Measurements from ENCODE around the gene MRPL28.

The MRPL28 gene

DNA sequence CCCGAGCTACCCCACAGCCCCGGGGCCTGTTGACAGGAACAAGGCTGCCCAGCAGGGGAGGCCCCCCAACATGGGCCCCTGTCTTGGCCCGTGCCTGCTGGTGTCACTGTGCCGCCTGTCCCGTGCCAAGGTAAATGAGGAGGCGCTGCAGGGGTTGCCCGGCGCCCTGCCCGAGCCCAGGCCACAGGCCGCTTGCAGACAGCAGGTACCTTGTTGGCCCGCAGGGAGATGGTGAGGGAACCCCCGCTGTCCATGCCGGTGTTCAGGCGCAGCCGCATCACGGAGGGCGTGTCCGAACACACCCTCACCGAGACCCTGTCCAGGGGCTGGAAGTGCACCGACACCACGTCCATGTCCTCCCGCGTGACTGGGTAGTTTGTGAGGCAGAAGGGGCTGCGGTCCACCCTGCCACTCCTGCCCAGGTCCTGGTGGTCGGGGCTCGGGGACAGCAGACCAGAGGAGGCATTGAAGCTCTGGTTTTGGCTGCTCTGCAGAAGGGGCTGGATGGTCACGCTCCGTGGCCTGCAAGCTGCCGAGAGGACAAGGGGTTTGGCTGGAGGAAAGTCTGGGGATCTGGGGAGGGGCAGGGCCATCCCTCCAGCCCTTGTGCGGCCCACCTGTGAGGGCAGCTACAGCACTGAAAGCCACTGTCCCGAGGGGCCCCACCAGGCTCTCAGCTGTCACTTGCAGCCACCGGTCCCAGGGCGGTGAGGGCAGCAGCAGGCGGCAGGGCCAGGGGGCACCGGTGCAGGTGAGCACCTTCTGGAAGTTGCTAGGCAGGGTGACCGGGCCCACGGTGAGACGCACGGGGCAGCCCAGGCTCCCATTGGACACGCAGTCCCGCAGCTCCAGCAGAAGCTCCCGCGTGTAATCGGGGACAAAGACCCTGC, 5.8 kb upstream of the MRPL28 start:
- DNase-seq (ENCODE audit: extremely low spot score, insufficient read length, low read depth) (no peak), FAIRE-seq (no peak)

GRCh38 chr16:375212-375611, 4.9 kb upstream of the MRPL28 start:
- no peak for FAIRE-seq
- DNase-seq (ENCODE audit: extremely low spot score, insufficient read length, low read depth) = no peak

- no peak for DNase-seq (ENCODE audit: extremely low spot score, insufficient read length, low read depth)
- FAIRE-seq = no peak
Observed at GRCh38 chr16:374616-374926, 4.2 kb upstream of the MRPL28 start.

DNA sequence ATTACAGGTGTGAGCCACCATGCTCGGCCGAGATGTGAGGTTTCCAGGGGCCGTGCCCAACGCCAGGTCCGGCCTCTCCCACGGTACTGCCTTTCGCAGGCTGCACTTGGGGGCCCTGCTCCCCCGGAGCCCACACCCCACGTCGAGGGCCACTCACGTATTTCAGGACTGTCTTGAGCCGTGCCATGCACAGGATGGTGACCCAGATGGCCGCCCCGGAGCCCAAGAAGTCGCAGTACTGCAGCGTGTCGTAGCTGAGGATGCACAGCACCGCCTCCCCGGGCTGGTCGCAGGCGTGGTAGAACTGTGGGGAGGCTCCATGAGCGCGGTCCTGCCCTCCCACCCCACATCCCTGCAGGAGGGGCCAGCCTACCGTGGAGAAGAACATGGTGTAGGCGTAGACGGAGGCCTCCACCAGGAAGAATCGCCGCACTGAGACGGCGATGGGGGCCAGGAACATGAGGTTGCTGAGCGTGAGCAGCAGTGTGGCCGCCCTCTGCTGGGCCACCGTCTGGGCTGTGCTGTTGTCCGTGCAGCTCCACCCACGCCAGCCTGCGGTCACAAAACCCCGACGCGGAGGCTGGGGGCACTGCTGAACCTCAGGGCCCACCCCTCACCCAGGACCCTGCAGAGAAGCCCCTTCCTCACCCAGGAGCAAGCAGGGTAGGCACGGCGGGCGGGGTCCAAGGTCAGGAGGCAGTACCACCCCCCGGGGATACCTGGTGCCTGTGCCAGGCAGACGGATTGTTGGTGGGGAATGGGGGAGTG, 3.7 kb upstream of the MRPL28 start:
- DNase-seq (ENCODE audit: extremely low spot score, insufficient read length, low read depth) = no peak
- no peak for FAIRE-seq

- FAIRE-seq = no peak
- no peak for DNase-seq (ENCODE audit: extremely low spot score, insufficient read length, low read depth)
Observed at GRCh38 chr16:373020-373598, 2.8 kb upstream of the MRPL28 start.

DNA sequence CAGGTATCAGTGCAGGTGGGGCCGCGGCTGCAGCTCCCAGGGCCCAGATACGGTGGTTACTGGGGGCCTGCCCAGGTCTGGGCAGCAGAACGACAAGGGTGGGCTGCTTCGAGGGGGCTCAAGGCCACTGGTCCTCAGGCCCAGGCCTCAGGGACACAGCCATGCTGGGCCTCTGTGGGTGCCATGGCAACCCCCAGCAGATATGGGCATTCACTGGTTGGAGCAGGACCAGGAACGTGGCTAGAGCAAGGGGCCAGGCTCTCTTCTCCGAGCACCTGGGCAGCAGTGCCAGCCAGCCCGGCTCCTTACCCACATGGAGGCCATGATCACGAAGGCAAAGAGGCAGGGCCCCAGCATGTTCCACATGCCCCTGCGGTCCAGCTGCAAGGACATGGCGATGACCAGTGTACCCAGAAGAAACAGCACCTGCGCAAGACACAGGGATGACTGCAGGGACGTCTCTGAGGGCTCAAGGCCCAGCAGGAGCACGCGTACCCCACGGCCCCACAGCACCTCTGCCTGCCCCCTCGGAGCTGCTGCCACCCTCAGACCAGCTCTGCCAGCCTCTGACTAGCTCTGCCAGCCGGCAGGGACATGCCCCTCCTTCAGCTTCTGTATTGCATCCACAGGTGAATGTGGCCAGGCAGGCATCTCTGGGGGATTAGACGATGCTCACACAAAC, 2.1 kb upstream of the MRPL28 start:
- DNase-seq (ENCODE audit: extremely low spot score, insufficient read length, low read depth) = no peak
- no peak for FAIRE-seq

DNA sequence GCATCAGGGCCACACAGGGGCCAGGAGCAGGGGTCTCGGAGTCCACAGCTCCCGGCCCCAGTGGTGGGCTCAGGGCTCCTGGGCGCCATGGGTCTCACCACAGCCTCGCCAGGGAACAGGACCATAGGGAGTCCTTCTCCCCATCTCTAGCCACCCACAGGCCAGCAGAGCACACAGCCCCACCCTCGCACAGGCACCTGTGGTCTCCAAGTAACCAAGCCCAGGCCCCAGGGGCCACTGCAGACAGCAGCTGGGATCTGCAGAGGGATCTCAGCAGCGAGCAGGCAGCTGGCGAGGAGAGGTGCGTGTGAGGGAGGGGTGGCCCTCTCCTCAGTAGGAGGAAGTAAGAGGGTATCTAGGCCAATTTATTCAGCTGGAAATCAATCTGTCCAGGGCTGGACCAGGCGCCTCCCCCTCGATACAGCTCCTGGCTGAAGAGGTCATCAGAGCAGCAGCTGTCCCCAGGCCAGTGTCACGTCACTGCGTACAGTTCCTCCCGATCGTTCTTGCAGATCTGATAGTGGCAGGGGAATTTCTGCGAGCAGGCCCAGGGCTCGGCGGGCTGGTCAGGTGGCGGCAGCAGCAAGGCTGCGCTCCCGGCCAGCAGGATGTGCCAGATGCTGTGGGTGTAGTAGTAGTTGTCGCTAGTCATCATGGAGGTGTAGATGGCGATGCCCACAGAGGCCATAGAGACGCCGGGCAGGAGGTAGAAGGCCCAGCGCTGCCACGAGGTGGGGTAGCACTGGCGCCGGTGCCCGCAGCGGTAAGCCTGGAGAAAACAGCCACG, 1.4 kb upstream of the MRPL28 start:
- DNase-seq (ENCODE audit: extremely low spot score, insufficient read length, low read depth) (no peak), FAIRE-seq (no peak)

DNA sequence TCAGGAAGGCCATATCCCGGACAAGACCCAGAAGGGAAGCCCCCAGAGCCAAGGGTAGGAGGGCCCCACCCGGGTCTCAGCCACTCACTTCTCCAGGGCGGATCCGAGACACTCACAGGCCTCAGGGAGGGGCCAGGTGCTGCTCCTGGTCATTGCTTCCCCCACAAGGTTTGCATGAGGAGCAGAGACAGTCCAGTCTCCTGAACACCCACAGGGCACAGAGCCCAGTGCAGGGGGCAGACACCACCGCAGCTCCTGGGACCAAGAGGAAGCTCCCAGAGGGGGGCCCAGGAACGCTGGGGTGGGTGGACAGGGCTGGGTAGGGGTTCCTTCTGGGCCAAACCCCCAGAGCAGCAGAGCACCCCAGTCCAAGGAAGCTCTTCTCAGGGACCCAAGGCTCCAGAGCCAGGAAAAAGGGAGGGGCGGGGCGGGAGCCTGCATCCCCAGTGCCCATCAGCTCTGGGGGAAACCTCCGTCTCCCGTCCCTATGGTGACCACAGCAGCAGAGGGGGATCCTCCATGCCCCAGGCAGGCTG, 709 bp upstream of the MRPL28 start:
- DNase-seq (ENCODE audit: extremely low spot score, insufficient read length, low read depth) (no peak), FAIRE-seq (no peak)

DNA sequence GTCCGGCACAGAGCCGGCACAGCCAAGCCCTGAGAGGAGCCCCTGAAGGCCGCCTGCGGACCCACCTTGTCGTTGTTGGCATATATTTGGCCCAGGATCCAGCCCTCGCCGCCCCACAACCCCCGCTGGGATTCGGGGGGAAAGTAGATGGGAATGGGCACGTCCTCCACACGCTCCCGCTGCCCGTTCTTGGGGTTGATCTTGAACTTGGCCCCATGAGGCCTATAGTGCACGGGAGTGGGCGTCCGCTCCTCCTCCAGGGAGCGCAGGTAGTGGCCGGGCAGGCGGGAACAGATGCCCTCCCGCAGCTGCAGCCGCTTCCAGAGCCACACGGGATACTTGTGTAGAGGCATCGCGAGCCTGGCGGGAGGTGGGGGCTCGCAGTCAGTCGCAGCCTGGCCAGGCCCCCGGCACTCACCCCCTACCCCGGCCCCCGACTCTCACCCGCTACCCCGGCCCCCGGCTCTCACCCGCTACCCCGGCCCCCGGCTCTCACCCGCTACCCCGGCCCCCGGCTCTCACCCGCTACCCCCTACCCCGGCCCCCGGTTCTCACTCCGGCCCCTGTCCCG, 387 bp downstream of the MRPL28 start:
- no peak for DNase-seq (ENCODE audit: extremely low spot score, insufficient read length, low read depth)
- no peak for FAIRE-seq

- no peak for FAIRE-seq
- DNase-seq (ENCODE audit: extremely low spot score, insufficient read length, low read depth) = no peak
Observed at GRCh38 chr16:369275-369865, 968 bp downstream of the MRPL28 start.

DNA sequence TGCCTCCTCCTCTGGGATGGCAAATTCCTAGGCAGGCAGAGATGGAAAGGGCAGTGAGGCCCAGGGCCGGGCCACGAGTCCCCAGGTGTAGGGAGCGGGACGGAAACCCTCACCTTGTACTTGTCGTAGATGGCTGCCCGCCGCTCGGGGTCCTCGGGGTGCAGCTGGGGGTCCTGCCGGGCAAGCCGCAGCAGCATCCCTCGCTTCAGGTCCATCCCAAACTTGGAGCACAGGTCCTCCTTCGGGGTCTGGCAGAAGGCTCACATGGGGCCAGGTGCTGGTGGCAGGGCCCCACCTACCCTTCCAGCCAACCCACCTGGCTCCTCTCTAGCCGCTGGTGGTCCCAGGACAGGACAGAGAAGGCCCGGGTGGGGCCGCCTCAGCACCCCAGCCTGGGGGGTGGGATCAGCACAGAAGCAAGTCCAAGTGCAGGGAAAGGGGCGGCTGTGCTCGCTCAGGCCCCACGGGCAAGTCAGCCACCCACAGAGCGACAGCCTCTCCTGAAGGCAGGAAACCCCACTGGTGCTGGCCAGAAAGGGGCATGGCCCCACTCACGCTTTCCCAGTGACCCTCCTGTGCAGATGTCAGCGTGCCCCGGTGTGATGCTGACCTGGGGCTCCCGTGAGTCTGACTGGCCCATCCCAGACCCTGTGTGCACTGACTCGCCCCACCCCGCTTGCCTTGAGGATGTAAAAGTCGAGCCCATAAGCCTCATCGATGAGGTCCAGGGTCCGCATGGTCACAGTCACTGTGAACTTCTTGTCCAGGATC, 1.8 kb downstream of the MRPL28 start:
- no peak for FAIRE-seq
- DNase-seq (ENCODE audit: extremely low spot score, insufficient read length, low read depth) = no peak

GRCh38 chr16:367333-367903, 2.9 kb downstream of the MRPL28 start:
- no peak for DNase-seq (ENCODE audit: extremely low spot score, insufficient read length, low read depth)
- no peak for FAIRE-seq

DNA sequence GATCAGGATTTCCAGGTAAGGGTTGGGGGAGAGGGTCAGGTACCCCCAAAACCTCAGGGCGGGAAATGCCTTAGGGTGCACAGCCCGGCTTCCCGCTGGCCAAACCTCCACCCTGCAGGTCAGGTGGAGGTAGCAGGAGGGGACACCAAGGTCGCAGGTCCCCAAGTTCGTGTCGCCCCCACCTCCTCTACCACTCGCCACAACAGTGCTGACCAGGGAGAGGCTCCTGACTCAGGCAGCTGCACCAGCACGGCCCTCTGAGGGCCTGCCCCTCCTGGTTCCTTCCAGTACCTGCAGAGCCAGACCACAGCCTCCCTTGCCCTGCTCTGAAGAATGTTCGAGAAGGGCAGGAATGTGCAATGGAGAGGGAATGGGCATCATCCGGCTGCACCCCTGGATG, 3.9 kb downstream of the MRPL28 start:
- FAIRE-seq (no peak), DNase-seq (ENCODE audit: extremely low spot score, insufficient read length, low read depth) (no peak)

- FAIRE-seq = no peak
- DNase-seq (ENCODE audit: extremely low spot score, insufficient read length, low read depth) = no peak
Observed at GRCh38 chr16:364595-365491, 5.5 kb downstream of the MRPL28 start.

GRCh38 chr16:363766-364490, 6.4 kb downstream of the MRPL28 start:
- FAIRE-seq (no peak), DNase-seq (ENCODE audit: extremely low spot score, insufficient read length, low read depth) (no peak)

DNA sequence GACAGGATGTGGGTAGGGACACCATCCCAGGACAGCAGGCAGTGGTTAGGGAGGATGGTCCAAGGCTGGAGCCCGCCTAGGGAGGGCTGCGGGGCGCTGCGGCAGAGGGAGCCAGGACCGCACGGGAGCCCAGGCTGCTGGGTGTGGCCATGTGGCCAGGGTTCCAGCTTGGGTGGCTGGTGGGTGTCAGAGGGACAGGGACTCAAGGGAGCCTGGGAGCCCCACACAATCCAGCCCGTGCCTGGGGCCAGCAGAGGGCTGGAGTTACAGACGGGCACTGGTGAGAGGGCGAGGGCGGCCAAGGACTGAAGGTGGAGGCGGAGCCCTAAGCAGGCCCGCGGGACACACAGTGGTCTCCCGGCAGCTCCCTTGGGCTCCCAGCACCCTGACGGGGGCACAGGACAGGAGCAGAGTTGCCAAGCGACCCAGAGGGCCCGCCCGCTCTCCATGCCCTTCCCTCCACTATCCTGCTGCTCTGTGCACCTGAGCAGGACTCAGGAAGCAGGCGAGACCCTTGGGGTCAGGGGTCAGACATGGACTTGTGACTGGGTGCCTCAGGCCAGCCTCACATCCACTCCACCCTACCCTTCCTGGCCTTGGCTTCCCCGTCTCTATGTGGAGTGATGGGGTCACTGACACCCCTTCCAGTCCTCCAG, 7.1 kb downstream of the MRPL28 start:
- DNase-seq (ENCODE audit: extremely low spot score, insufficient read length, low read depth) = no peak
- FAIRE-seq = no peak
